HUDEP-2 (cell line): ENCODE measurements around the gene KNSTRN.

ENCODE experiments used
- DNase-seq, 76 experiments: peaks; one replicate each; lab custom pipeline; 2025; ENCODE audit not compliant: unreplicated experiment in 76 of 76; lab: John Stamatoyannopoulos, UW

KNSTRN gene

DNA sequence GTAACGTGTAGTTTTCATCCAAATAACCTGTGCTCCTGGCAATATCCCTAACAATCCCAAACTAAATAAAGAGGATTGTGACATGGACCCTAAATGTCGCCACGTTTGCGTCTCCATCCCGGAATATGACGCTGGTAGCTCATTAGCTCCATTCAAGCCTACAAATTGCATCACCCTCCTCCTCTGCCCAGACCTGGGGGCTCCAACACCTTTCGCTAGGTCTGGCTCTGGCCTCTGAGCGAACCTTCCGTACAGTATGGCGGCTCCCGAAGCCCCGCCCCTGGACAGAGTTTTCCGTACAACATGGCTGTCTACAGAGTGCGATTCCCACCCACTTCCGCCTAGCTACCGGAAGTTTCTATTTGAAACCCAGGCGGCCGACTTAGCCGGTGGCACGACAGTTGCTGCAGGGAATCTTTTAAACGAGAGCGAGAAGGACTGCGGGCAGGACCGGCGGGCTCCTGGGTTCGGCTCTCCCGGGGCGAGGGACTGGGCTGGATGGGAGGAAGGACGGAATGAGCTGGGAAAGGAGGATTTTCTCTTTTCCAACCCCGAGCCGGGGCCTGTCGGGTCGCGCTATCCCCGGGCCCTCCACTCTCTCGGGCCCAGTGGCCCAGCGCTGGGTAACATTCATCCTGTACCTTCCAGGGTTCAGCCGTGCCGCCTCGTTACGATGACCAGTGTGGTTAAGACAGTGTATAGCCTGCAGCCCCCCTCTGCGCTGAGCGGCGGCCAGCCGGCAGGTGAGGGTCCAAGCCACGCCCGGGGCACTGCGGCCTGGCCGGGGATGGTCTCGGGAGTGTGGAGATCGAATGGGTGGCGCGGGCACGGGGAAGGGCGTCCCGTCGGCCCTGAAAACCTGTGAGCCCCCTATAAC is at the start of gene KNSTRN:
Gene KNSTRN (plus strand): TSS at position 142 of the 877 bp plus-strand sequence. CDS start 115 bp downstream, at position 257.
- peak in 74 of 76 experiments; percentile 9 to 95 (median 85) for DNase-seq

DNA sequence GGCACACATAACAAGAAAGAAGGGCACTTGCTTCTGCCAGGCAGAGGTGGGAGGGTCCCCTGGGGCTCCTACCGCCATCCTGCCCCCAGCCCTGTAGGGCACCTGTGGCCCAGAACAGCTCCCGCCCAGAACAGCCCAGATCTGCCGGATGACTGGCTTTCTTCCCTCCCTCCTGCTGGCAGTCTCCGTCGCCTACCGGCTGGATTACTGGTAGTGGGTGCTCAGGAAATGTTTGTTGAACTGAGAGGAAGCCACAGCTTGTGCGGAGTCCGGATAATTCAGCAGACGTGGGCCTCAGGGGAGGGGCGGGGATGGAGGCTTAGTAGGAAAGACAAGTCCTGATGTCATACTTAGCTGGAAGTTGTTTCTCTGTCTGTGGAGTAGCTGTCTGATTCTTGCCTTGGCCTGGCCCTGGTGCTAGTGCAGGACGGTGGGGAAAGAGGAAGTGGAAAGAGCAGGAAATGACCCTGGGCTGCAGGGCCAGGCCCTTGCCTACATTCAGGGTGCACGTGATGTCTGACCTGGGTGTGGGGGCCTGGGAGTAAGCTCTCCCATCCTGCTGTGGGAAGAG is 48.5 kb upstream of the KNSTRN start:
- DNase-seq = no peak

- DNase-seq = no peak
Observed at GRCh38 chr15:40334541-40334940, 48.0 kb upstream of the KNSTRN start.

DNA sequence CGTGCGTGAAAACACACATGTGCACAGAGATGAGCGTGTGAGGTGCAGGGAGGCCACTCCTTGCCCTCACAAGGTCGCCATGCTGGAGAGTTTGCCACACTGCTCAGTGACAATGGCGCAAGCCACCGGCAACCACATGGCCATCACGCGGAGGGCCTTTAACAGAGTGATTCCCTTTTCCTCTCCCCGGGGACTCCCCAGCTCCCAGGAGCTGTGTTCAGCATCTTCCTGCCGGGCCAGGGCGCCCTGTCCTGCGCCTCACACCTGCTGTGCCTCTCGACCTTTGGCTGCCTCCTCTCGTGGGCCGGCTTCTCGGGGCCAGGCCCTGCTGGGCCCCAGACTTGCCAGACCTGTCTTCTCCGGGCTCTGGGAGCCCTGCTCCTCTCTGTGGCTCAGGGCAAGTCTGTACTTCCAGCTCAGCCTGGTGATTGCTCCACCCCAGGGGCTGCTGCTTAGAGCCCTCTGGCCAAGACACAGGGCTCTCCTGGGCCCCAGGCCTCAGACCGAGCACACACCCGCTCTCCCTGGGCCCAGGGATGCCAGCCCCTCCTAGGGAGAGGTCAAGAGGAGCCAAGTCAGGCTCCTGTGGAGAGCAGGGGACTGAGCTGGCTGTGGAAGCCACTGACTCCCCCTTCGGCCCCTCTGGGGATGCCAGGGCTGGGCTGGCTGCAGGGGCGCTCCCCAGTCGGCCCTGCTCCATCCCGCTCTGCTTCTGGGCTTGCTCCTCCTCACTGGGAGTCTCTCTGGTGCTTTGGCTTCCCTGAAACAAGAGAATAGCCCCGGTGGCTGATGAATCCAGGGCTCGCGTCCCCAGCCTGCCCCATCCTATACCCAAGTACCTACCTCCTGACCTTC is 47.4 kb upstream of the KNSTRN start:
- no peak for DNase-seq

- DNase-seq = no peak
Observed at GRCh38 chr15:40335938-40336743, 46.4 kb upstream of the KNSTRN start.

GRCh38 chr15:40336744-40337122 is 45.8 kb upstream of the KNSTRN start:
- DNase-seq = peak in 25 of 76 experiments; percentile 6 to 33 (median 22)

GRCh38 chr15:40337597-40337996 is 44.9 kb upstream of the KNSTRN start:
- DNase-seq = no peak

GRCh38 chr15:40338041-40338657 is 44.4 kb upstream of the KNSTRN start:
- DNase-seq = peak in 51 of 76 experiments; percentile 7 to 59 (median 35)

GRCh38 chr15:40338921-40339620 is 43.5 kb upstream of the KNSTRN start:
- no peak for DNase-seq

- DNase-seq = no peak
Observed at GRCh38 chr15:40339621-40339945, 42.9 kb upstream of the KNSTRN start.

GRCh38 chr15:40340038-40340739 is 42.3 kb upstream of the KNSTRN start:
- DNase-seq = peak in 1 of 76 experiments; percentile 69

DNA sequence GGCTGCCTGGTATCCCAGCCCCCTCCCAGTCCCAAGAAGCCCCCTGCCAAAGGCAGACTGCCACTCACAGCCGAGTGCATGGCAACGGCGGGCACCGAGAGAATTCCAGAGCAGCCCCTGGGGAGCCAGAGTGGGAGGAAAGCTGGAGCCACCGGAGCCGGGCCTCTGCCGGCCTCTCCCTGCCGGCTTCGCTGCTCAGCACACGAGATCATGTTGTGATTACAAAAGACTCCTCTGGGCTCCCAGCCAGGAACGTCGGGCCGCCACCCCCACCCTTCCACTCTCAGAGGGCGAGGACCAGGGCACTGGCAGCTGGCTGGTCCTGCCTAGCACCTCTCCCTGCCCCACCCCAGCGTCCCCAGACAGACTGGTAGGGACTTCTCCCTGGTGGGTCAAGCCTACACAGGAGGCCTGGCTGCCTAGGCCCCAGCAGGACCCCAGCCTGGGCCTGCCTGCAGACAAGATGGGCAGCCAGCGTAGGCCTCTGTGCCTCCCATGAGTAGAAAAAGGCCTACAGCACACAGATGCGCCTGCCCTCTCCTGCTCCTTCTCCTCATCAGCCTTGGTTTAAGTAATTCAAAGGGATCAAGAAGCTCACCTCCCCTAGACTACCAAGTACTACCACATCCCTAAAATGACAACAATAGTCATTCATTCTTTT is 41.7 kb upstream of the KNSTRN start, which contains the start of gene CCDC9B:
Gene CCDC9B (minus strand): TSS at position 200 of the 661 bp plus-strand sequence. CDS start 120 bp downstream, at position 80.
- peak in 73 of 76 experiments; percentile 25 to 88 (median 74) for DNase-seq

- no peak for DNase-seq
Observed at GRCh38 chr15:40342416-40343320, 39.9 kb upstream of the KNSTRN start.

GRCh38 chr15:40343512-40343911 is 39.0 kb upstream of the KNSTRN start:
- no peak for DNase-seq

DNA sequence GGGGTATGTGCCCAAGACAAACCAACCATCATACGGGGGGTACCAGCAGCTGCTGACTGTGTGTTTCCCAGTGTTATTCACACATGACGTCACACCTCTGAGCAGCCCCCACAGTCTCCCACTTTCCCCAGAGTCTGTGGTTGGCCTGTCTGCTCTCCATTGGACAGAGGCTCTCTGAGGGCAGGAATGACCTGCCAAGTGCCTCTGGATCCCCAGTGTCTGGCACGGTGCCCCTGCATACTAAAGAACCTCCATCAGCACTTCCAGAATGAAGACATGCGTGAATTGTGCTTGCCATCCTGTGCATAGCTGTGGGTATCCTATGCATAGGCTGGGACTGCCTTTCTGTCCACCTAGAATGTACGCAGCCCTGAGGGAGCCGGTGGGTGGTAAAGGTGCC is 38.3 kb upstream of the KNSTRN start:
- DNase-seq = no peak

DNA sequence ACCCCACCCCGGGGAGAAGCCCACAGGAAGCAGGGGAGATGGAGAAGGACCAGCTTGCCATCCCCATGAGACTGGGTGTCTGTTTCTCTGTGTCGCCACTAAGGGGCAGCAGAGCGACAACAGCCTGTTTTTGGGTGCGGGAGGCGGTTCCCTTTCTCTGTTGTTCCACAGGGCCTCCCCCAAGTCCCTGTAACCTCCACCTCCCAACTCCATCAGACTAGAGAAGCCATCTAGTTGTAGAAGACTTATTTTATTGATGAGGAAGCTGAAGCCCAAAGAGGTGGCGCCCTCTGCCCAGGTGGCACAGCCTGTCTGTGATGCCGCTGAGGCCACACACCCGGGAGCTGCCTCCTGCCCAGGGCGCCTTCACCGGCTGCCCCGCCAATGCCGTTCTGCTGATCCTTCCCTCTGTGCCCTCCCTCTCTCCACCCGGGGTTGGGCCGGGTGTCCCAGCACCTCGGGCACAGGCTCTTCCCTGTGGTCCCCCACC is 37.8 kb upstream of the KNSTRN start:
- DNase-seq = peak in 60 of 76 experiments; percentile 13 to 67 (median 44)
